ENCODE measurements around the gene MFAP3.
"Not testable (repeated sequence)": the region's sequence is repeated elsewhere in the genome, so short reads cannot be mapped to it uniquely, and the experiment has no call there.

MFAP3 gene

DNA sequence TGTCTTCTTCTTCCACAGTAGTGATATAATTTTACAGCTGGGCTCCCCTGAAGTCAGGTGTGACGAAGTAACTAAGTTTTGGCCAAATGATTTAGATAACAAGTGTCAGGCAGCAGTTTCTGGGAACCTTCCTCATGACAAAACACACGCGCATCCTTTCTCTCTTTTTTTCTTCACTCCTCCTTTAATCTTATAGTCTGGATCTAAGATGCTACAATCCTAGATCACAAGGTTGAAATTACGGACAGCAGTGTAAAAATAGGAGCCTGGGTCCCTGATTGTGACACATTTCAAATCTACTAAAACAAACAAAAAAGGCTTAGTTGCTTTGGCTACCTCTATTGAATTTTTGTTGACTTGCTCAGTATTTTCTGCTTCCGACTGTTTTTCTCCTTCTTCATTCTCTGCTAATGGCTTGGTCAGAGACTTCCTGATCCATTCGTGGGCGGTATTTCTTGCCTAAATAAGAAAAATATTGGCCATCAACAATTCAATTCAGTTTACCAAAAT lies 36.2 kb upstream of the MFAP3 start:
- TF ChIP-seq SUZ12 (IDR thresholded peaks at IDR 0.05; ENCODE audit: extremely low read depth, insufficient read depth, insufficient read length), result no peak
- no peak for TF ChIP-seq ZNF274 (IDR thresholded peaks at IDR 0.05; ENCODE audit: low read depth, low read length)
- TF ChIP-seq YY1 (IDR thresholded peaks at IDR 0.05; ENCODE audit: insufficient read depth, insufficient read length), result no peak
- no peaks in the 10 kb centered on the region for H3K9me3 ChIP-seq (ENCODE audit: insufficient read depth, low read length)

DNA sequence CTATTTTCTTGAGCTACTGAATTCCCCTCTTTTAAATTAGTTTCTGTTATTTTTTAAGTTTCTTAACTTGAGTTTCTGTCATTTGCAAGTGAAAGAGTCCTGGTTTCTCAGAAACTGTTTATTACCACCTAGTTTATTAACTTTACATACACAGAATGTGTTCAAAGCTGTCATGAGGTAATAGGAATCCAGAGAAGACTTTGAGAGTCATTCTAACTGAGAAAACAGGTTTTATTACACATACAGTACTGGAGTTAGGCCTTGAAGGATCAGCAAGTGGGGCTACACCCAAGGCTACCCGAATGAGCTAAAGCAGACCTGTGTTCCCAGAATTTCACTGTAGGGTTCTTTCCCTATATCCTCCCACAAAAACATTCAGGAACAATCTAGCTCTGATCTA lies 33.1 kb upstream of the MFAP3 start:
- Histone ChIP-seq H3K36me3 (ENCODE audit: insufficient read depth, insufficient read length, low read length) (peaks cover 3% of the 10 kb centered on the region), H3K9ac (ENCODE audit: insufficient read length, low read depth) (no peak overlapping the region)
- no peak for TF ChIP-seq YY1 (IDR thresholded peaks at IDR 0.05; ENCODE audit: insufficient read depth, insufficient read length)
- no peak for TF ChIP-seq SUZ12 (IDR thresholded peaks at IDR 0.05; ENCODE audit: extremely low read depth, insufficient read depth, insufficient read length)
- TF ChIP-seq ZNF274 (IDR thresholded peaks at IDR 0.05; ENCODE audit: low read depth, low read length), result no peak

More for the DNA sequence above, 36.2 kb upstream of the MFAP3 start:
- Histone ChIP-seq H3K27me3 (ENCODE audit: insufficient read depth, insufficient read length) (no peaks in the 10 kb centered on the region), H3K4me1 (ENCODE audit: insufficient read depth, insufficient read length) (no peaks in the 10 kb centered on the region), H3K36me3 (ENCODE audit: insufficient read depth, insufficient read length, low read length) (peaks cover 6% of the 10 kb centered on the region), H3K9ac (ENCODE audit: insufficient read length, low read depth) (no peak overlapping the region), H3K4me3 (ENCODE audit: insufficient read length, low read depth) (no peak overlapping the region)
- DNase-seq (ENCODE audit: low read depth, low spot score), result no peak

DNA sequence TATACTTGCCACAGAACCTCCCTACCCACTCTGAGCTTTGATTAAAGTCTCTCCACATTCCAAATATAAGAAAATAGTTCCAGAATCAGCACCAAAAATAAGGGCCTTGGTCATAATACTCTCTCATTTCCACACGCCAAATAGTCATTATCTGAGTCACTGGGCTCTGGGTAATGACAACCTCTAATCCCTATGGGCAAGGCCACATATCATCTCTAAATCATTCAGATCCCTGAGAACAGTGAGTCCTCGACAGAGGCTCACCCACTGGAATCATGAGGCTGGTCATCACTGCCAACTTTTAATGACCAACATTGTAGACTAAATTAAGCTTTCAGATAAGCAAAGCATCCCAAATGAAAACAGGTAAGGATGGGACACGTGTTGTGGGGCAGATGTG lies 28.1 kb upstream of the MFAP3 start:
- no peak for TF ChIP-seq ZNF274 (IDR thresholded peaks at IDR 0.05; ENCODE audit: low read depth, low read length)
- no peak for TF ChIP-seq SUZ12 (IDR thresholded peaks at IDR 0.05; ENCODE audit: extremely low read depth, insufficient read depth, insufficient read length)
- no peak for TF ChIP-seq YY1 (IDR thresholded peaks at IDR 0.05; ENCODE audit: insufficient read depth, insufficient read length)
- H3K4me3 ChIP-seq (ENCODE audit: insufficient read length, low read depth), result no peak overlapping the region
- H3K9ac ChIP-seq (ENCODE audit: insufficient read length, low read depth), result no peak overlapping the region
- no peak for DNase-seq (ENCODE audit: low read depth, low spot score)
- no peaks in the 10 kb centered on the region for H3K4me1 ChIP-seq (ENCODE audit: insufficient read depth, insufficient read length)
- no peaks in the 10 kb centered on the region for H3K27me3 ChIP-seq (ENCODE audit: insufficient read depth, insufficient read length)
- H3K36me3 ChIP-seq (ENCODE audit: insufficient read depth, insufficient read length, low read length), result no peaks in the 10 kb centered on the region
- H3K9me3 ChIP-seq (ENCODE audit: insufficient read depth, low read length), result no peaks in the 10 kb centered on the region

More for the DNA sequence above, 33.1 kb upstream of the MFAP3 start:
- no peaks in the 10 kb centered on the region for H3K4me1 ChIP-seq (ENCODE audit: insufficient read depth, insufficient read length)
- no peak for DNase-seq (ENCODE audit: low read depth, low spot score)
- H3K4me3 ChIP-seq (ENCODE audit: insufficient read length, low read depth), result no peak overlapping the region
- H3K9me3 ChIP-seq (ENCODE audit: insufficient read depth, low read length), result no peaks in the 10 kb centered on the region
- no peaks in the 10 kb centered on the region for H3K27me3 ChIP-seq (ENCODE audit: insufficient read depth, insufficient read length)

DNA sequence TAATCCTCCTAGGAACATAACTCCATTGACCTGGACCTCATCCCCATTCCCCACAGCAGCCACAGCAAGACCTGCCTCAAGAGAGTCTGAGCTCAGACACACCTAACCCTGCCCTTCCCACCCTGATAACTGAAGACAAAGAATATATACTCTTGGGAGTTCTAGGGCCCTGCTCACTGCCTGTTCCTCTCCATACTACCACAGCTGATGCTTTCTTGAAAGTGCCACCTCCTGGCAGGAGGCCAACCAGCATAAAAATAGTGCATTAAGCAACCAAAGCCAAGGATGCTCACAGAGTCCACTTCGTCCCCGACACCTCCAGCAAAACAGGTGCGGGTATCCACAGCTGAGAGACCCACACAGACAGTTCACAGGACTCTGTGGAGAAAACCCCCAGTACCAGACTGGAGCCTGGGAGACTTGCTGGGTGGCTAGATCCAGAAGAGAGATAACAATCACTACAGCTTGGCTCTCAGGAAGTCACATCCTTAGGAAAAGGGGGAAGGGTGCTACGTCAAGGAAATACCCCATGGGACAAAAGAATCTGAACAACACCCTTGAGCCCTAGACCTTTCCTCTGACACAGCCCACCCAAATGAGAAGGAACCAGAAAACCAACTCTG lies 23.6 kb upstream of the MFAP3 start:
- Histone ChIP-seq H3K36me3 (ENCODE audit: insufficient read depth, insufficient read length, low read length) (no peaks in the 10 kb centered on the region), H3K4me1 (ENCODE audit: insufficient read depth, insufficient read length) (no peaks in the 10 kb centered on the region), H3K4me3 (ENCODE audit: insufficient read length, low read depth) (no peak overlapping the region), H3K27me3 (ENCODE audit: insufficient read depth, insufficient read length) (no peaks in the 10 kb centered on the region), H3K9me3 (ENCODE audit: insufficient read depth, low read length) (no peaks in the 10 kb centered on the region), H3K9ac (ENCODE audit: insufficient read length, low read depth) (no peak overlapping the region)
- TF ChIP-seq SUZ12 (IDR thresholded peaks at IDR 0.05; ENCODE audit: extremely low read depth, insufficient read depth, insufficient read length) (no peak), ZNF274 (IDR thresholded peaks at IDR 0.05; ENCODE audit: low read depth, low read length) (no peak), YY1 (IDR thresholded peaks at IDR 0.05; ENCODE audit: insufficient read depth, insufficient read length) (no peak)
- no peak for DNase-seq (ENCODE audit: low read depth, low spot score)

DNA sequence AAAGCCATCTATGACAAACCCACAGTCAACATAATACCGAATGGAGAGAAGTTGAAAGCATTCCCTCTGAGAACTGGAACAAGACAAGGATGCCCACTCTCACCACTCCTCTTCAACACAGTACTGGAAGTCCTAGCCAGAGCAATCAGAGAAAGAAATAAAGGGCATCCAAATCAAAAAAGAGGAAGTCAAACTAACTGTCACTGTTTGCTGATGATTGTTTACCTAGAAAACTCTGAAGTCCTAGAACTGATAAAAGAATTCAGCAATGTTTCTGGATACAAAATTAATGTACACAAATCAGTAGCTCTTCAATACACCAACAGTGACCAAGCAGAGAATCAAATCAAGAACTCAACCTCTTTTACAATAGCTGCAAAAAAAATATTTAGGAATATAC lies 19.8 kb upstream of the MFAP3 start:
- H3K36me3 ChIP-seq (ENCODE audit: insufficient read depth, insufficient read length, low read length); H3K9me3 ChIP-seq (ENCODE audit: insufficient read depth, low read length); H3K27me3 ChIP-seq (ENCODE audit: insufficient read depth, insufficient read length); H3K4me3 ChIP-seq (ENCODE audit: insufficient read length, low read depth); H3K4me1 ChIP-seq (ENCODE audit: insufficient read depth, insufficient read length); H3K9ac ChIP-seq (ENCODE audit: insufficient read length, low read depth); DNase-seq (ENCODE audit: low read depth, low spot score): not testable (repeated sequence)

DNA sequence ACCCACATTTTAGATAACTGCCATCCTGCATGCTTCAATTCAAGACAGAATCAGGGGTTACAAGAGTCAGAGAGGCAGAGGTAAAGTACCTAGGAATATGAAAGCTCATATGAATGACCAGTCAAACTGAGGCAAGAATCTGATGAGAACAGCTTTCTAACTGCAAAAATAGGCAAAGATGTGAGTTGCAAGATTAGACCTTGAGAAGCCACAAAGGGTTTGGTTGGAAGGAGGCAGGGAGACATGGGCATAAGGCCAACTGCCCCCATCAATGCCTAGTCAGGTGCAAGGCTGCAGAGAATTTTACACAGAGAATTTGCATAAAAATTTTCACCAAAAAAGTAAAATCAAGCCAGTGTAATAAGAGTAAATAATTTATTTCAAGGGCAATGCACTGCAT lies 12.8 kb upstream of the MFAP3 start:
- H3K27me3 ChIP-seq (ENCODE audit: insufficient read depth, insufficient read length), result no peaks in the 10 kb centered on the region
- no peak overlapping the region for H3K4me3 ChIP-seq (ENCODE audit: insufficient read length, low read depth)
- H3K9ac ChIP-seq (ENCODE audit: insufficient read length, low read depth), result no peak overlapping the region
- H3K9me3 ChIP-seq (ENCODE audit: insufficient read depth, low read length), result no peaks in the 10 kb centered on the region
- H3K36me3 ChIP-seq (ENCODE audit: insufficient read depth, insufficient read length, low read length), result peaks cover 9% of the 10 kb centered on the region
- H3K4me1 ChIP-seq (ENCODE audit: insufficient read depth, insufficient read length), result no peaks in the 10 kb centered on the region
- DNase-seq (ENCODE audit: low read depth, low spot score), result no peak
- TF ChIP-seq YY1 (IDR thresholded peaks at IDR 0.05; ENCODE audit: insufficient read depth, insufficient read length), result no peak
- no peak for TF ChIP-seq ZNF274 (IDR thresholded peaks at IDR 0.05; ENCODE audit: low read depth, low read length)
- TF ChIP-seq SUZ12 (IDR thresholded peaks at IDR 0.05; ENCODE audit: extremely low read depth, insufficient read depth, insufficient read length), result no peak

DNA sequence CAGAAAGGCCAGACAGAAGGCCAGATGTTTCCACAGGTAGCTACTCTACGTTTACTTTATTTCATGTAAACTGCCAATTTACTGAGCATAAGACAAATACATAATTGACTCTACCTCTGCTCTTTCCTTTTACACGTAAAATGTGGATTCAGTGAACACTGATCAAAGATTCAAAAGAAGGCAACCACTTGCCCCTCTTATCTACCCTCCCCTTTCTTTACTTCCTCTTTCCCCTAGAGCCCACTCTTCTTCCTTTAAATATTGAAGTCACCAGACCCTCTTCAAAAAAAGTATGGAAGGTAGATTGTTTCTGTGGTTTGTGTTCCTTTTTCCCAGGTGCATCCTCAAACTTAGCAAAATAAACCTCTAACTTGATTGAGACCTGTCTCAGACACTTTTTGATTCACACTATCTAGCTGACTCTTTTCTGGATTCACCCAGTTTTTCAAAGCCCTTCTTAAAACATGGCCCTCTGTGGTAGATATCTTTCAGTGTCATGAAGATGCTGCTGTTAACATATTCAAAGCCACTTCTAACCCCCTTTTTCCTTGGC lies 6.8 kb upstream of the MFAP3 start:
- Histone ChIP-seq H3K4me1 (ENCODE audit: insufficient read depth, insufficient read length) (no peaks in the 10 kb centered on the region), H3K36me3 (ENCODE audit: insufficient read depth, insufficient read length, low read length) (peaks cover 6% of the 10 kb centered on the region), H3K27me3 (ENCODE audit: insufficient read depth, insufficient read length) (no peaks in the 10 kb centered on the region), H3K9ac (ENCODE audit: insufficient read length, low read depth) (no peak overlapping the region), H3K4me3 (ENCODE audit: insufficient read length, low read depth) (no peak overlapping the region), H3K9me3 (ENCODE audit: insufficient read depth, low read length) (no peaks in the 10 kb centered on the region)
- no peak for DNase-seq (ENCODE audit: low read depth, low spot score)
- TF ChIP-seq ZNF274 (IDR thresholded peaks at IDR 0.05; ENCODE audit: low read depth, low read length) (no peak), SUZ12 (IDR thresholded peaks at IDR 0.05; ENCODE audit: extremely low read depth, insufficient read depth, insufficient read length) (no peak), YY1 (IDR thresholded peaks at IDR 0.05; ENCODE audit: insufficient read depth, insufficient read length) (no peak)
